Activated T-cell treated with anti-CD3 and anti-CD28 coated beads for 4 hours (primary cell): Measurements from ENCODE around the gene ZNF143.

Experiments
- DNase-seq: peaks from one replicate; pipeline ENCODE4 v3.0.0-alpha.2; 2020

The ZNF143 gene

GRCh38 chr11:9550191-9550628 is 89.4 kb downstream of the ZNF143 start:
- no peak for DNase-seq

- no peak for DNase-seq
These were observed 100.6 kb downstream of the ZNF143 start for GRCh38 chr11:9561279-9561982.

- no peak for DNase-seq
These were observed 101.9 kb downstream of the ZNF143 start for GRCh38 chr11:9562716-9563115.

GRCh38 chr11:9563196-9563730 is 102.5 kb downstream of the ZNF143 start:
- no peak for DNase-seq

- DNase-seq, result peak; percentile 37
These were observed 105.2 kb downstream of the ZNF143 start for GRCh38 chr11:9565822-9566560.

- DNase-seq, result no peak
These were observed 105.8 kb downstream of the ZNF143 start for GRCh38 chr11:9566561-9567063.

GRCh38 chr11:9567401-9567800 is 106.6 kb downstream of the ZNF143 start:
- DNase-seq, result no peak

- no peak for DNase-seq
These were observed 107.5 kb downstream of the ZNF143 start for GRCh38 chr11:9568161-9568853.

GRCh38 chr11:9568854-9569587 is 108.2 kb downstream of the ZNF143 start:
- no peak for DNase-seq

GRCh38 chr11:9569588-9570164 is 108.9 kb downstream of the ZNF143 start:
- no peak for DNase-seq

- no peak for DNase-seq
These were observed 109.7 kb downstream of the ZNF143 start for GRCh38 chr11:9570313-9571025.

- no peak for DNase-seq
These were observed 110.4 kb downstream of the ZNF143 start for GRCh38 chr11:9571071-9571762.

GRCh38 chr11:9571763-9572115 is 110.9 kb downstream of the ZNF143 start:
- no peak for DNase-seq

GRCh38 chr11:9573052-9573774 is 112.4 kb downstream of the ZNF143 start, which contains the start of gene WEE1:
WEE1 (plus strand) TSS chr11:9573670; CDS start chr11:9573934, 264 bp downstream.
- peak; percentile 90 for DNase-seq

- DNase-seq, result no peak
These were observed 113.2 kb downstream of the ZNF143 start for GRCh38 chr11:9573775-9574621.

- no peak for DNase-seq
These were observed 113.9 kb downstream of the ZNF143 start for GRCh38 chr11:9574622-9575259.

GRCh38 chr11:9575260-9576240 is 114.7 kb downstream of the ZNF143 start:
- DNase-seq, result no peak
